Measurements from ENCODE around the gene CDC42BPA.

CDC42BPA gene

GRCh38 chr1:226943156-226943555 lies 375.1 kb downstream of the CDC42BPA start:
- ChIA-PET POLR2A (ENCODE audit: low non-redundant PET) (no interaction called here), CTCF (interaction anchor here (0.6 kb wide), 1 partner anchor 307 kb away, joined by 3 read pairs; no protein-coding TSS in a partner anchor)
- DNase-seq (ENCODE audit: low spot score), result no peak
- TF ChIP-seq CTCF (conservative IDR thresholded peaks at IDR 0.05; ENCODE audit: low read depth), result no peak
- no peak overlapping the region for H3K27ac ChIP-seq

GRCh38 chr1:226942392-226942791 lies 375.9 kb downstream of the CDC42BPA start:
- ChIA-PET POLR2A (ENCODE audit: low non-redundant PET) (interaction anchor here (0.5 kb wide), 1 partner anchor 366 kb away, joined by 3 read pairs; no protein-coding TSS in a partner anchor), CTCF (interaction anchor here (0.6 kb wide), 1 partner anchor 69 kb away, joined by 3 read pairs; no protein-coding TSS in a partner anchor)
- DNase-seq (ENCODE audit: low spot score), result no peak
- H3K27ac ChIP-seq, result no peak overlapping the region
- no peak for TF ChIP-seq CTCF (conservative IDR thresholded peaks at IDR 0.05; ENCODE audit: low read depth)

- ChIA-PET CTCF (interaction anchor here (0.6 to 1.1 kb wide), 4 partner anchors 10 to 391 kb away, joined by 3 to 5 read pairs (median 3); no protein-coding TSS in a partner anchor), POLR2A (ENCODE audit: low non-redundant PET) (interaction anchor here (0.6 kb wide), 1 partner anchor 27 kb away, joined by 3 read pairs; no protein-coding TSS in a partner anchor)
- TF ChIP-seq CTCF (conservative IDR thresholded peaks at IDR 0.05; ENCODE audit: low read depth), result no peak
- H3K27ac ChIP-seq, result peak overlapping the region; percentile 98
- DNase-seq (ENCODE audit: low spot score), result no peak
Observed at GRCh38 chr1:226940806-226941067, 377.6 kb downstream of the CDC42BPA start.

GRCh38 chr1:226940029-226940805 lies 378.1 kb downstream of the CDC42BPA start, which contains the start of gene COQ8A:
Gene COQ8A, plus strand, starts transcription at chr1:226940294. Its CDS starts 21,092 bp downstream, at chr1:226961386.
- POLR2A ChIA-PET (ENCODE audit: low non-redundant PET), result interaction anchor here (0.6 kb wide), 1 partner anchor 28 kb away, joined by 3 read pairs; no protein-coding TSS in a partner anchor
- no peak for TF ChIP-seq CTCF (conservative IDR thresholded peaks at IDR 0.05; ENCODE audit: low read depth)
- DNase-seq (ENCODE audit: low spot score), result peak; percentile 100
- CTCF ChIA-PET, result interaction anchor here (0.6 to 1.1 kb wide), 3 partner anchors 10 to 391 kb away, joined by 3 to 5 read pairs (median 3); no protein-coding TSS in a partner anchor
- peak within 1 kb of the TSS; percentile 98 for H3K27ac ChIP-seq
